Glomerular endothelial cell (primary cell): Measurements from ENCODE around the gene SV2B. TPM values are rescaled to one million over a fixed set of nuclear protein-coding genes. Genes with fewer than 3 reads are reported as not detected.

Experiments
- DNase-seq: peaks from one replicate; pipeline ENCODE4 v3.0.0-alpha.2; 2011; ENCODE audit warnings: low read depth, low spot score; ENCODE audit errors: extremely low read depth
- total RNA-seq: library from RNA; depleted of rRNA; stranded (reverse); fragments of >200 nt; gene quantifications from 2 replicates; pipeline ENCODE4 v1.2.3, GENCODE V29; 2015

The SV2B gene
- total RNA-seq, 1 donor from 2014 or later = 28.6 TPM

- no peak for DNase-seq
Observed at GRCh38 chr15:91135201-91136130, 35.4 kb downstream of the SV2B start.

GRCh38 chr15:91136386-91136923 is 36.4 kb downstream of the SV2B start:
- no peak for DNase-seq

GRCh38 chr15:91140601-91141000 is 40.5 kb downstream of the SV2B start:
- no peak for DNase-seq

- no peak for DNase-seq
Observed at GRCh38 chr15:91141097-91141496, 41.0 kb downstream of the SV2B start.

- no peak for DNase-seq
Observed at GRCh38 chr15:91142106-91142744, 42.2 kb downstream of the SV2B start.

GRCh38 chr15:91142946-91143345 is 42.9 kb downstream of the SV2B start:
- no peak for DNase-seq

- no peak for DNase-seq
Observed at GRCh38 chr15:91146728-91147127, 46.7 kb downstream of the SV2B start.

- no peak for DNase-seq
Observed at GRCh38 chr15:91148243-91148642, 48.2 kb downstream of the SV2B start.

GRCh38 chr15:91150502-91151160 is 50.6 kb downstream of the SV2B start:
- DNase-seq = no peak

GRCh38 chr15:91151781-91152563 is 51.9 kb downstream of the SV2B start:
- DNase-seq = no peak

- no peak for DNase-seq
Observed at GRCh38 chr15:91152896-91153581, 53.0 kb downstream of the SV2B start.

GRCh38 chr15:91153954-91154353 is 53.9 kb downstream of the SV2B start:
- no peak for DNase-seq

- no peak for DNase-seq
Observed at GRCh38 chr15:91156175-91156726, 56.2 kb downstream of the SV2B start.

- DNase-seq = no peak
Observed at GRCh38 chr15:91158415-91159394, 58.6 kb downstream of the SV2B start.

GRCh38 chr15:91165850-91166249 is 65.8 kb downstream of the SV2B start:
- DNase-seq = no peak

- no peak for DNase-seq
Observed at GRCh38 chr15:91168457-91168856, 68.4 kb downstream of the SV2B start.

GRCh38 chr15:91171334-91171733 is 71.3 kb downstream of the SV2B start:
- DNase-seq = no peak

- no peak for DNase-seq
Observed at GRCh38 chr15:91182101-91182500, 82.0 kb downstream of the SV2B start.
